ENCODE measurements around the gene ASTN2.
"Not testable (repeated sequence)": the region's sequence is repeated elsewhere in the genome, so short reads cannot be mapped to it uniquely, and the experiment has no call there.

- TF ChIP-seq TAF1 (IDR thresholded peaks at IDR 0.05; ENCODE audit: borderline replicate concordance, low read depth, low read length); SIN3A (IDR thresholded peaks at IDR 0.05; ENCODE audit: low read depth, low read length); POLR2A (IDR thresholded peaks at IDR 0.05; ENCODE audit: low read depth, low read length); HDAC6 (IDR thresholded peaks at IDR 0.05; ENCODE audit: unreplicated experiment); MXI1 (IDR thresholded peaks at IDR 0.05; ENCODE audit: low read depth, low read length); HDGF (IDR thresholded peaks at IDR 0.05); SP1 (IDR thresholded peaks at IDR 0.05; ENCODE audit: low read depth, low read length); JUND (IDR thresholded peaks at IDR 0.05; ENCODE audit: low read depth, low read length); ZBED1 (IDR thresholded peaks at IDR 0.05; ENCODE audit: borderline replicate concordance): not testable (repeated sequence)
- TF ChIP-seq, protein P1, sequence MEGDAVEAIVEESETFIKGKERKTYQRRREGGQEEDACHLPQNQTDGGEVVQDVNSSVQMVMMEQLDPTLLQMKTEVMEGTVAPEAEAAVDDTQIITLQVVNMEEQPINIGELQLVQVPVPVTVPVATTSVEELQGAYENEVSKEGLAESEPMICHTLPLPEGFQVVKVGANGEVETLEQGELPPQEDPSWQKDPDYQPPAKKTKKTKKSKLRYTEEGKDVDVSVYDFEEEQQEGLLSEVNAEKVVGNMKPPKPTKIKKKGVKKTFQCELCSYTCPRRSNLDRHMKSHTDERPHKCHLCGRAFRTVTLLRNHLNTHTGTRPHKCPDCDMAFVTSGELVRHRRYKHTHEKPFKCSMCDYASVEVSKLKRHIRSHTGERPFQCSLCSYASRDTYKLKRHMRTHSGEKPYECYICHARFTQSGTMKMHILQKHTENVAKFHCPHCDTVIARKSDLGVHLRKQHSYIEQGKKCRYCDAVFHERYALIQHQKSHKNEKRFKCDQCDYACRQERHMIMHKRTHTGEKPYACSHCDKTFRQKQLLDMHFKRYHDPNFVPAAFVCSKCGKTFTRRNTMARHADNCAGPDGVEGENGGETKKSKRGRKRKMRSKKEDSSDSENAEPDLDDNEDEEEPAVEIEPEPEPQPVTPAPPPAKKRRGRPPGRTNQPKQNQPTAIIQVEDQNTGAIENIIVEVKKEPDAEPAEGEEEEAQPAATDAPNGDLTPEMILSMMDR (IDR thresholded peaks at IDR 0.05 in 2 of 3, conservative IDR thresholded peaks at IDR 0.05 in 1 of 3; ENCODE audit: control insufficient read depth in 2 of 3, extremely low read depth in 1 of 3, insufficient read depth in 1 of 3, low read depth in 3 of 3, low read length in 3 of 3) = not testable (repeated sequence)
These were observed 496.9 kb downstream of the ASTN2 start for GRCh38 chr9:116917895-116918508.
